ENCODE data around the gene APBA3.

Gene APBA3

DNA sequence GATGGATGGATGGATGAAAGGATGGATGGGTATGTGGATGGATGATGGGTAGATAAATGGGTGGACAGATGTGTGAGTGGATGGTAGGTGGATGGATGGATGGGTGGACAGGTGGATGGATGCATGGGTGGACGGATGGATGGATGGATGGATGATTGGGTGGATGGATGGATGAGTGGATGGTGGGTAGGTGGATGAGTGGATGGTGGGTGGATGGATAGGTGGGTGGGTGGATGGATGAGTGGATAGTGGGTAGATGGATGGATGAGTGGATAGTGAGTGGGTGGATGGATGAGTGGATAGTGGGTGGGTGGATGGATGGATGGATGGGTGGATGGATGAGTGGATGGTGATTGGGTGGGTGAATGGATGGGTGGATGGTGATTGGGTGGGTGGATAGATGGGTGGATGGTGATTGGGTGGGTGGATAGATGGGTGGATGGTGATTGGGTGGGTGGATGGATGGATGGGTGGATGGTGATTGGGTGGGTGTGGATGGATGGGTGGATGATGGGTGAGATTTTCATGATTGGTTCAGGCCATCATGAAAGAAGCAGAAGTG is 15.1 kb upstream of the APBA3 start:
- no peak for DNase-seq (ENCODE audit: low read depth)
- TF ChIP-seq, protein P1, sequence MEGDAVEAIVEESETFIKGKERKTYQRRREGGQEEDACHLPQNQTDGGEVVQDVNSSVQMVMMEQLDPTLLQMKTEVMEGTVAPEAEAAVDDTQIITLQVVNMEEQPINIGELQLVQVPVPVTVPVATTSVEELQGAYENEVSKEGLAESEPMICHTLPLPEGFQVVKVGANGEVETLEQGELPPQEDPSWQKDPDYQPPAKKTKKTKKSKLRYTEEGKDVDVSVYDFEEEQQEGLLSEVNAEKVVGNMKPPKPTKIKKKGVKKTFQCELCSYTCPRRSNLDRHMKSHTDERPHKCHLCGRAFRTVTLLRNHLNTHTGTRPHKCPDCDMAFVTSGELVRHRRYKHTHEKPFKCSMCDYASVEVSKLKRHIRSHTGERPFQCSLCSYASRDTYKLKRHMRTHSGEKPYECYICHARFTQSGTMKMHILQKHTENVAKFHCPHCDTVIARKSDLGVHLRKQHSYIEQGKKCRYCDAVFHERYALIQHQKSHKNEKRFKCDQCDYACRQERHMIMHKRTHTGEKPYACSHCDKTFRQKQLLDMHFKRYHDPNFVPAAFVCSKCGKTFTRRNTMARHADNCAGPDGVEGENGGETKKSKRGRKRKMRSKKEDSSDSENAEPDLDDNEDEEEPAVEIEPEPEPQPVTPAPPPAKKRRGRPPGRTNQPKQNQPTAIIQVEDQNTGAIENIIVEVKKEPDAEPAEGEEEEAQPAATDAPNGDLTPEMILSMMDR (IDR thresholded peaks at IDR 0.05; ENCODE audit: insufficient read depth, low read depth, low read length, missing control alignments), result no peak
- H3K4me3 ChIP-seq (ENCODE audit: low read length), result no peak overlapping the region

DNA sequence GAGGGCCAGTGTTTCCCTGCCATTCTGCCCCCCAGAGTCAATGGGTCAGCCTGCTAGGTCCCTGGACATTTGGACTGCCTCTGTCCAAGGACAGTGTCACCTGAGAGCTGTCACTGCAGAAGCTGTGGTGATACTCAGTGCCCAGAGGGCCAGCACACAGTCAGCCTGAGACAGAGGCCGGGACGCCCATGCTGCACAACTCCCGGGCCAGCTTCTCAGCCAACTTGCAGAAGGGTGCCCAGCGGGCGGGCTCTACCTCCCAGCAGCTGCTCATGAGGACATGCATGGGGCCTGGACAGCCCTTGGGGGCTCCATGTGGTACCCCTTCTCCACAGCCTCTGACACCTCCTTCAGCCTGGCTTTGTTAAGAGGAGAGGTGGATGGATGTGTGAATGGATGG is 14.3 kb upstream of the APBA3 start:
- DNase-seq (ENCODE audit: low read depth), result no peak
- no peak overlapping the region for H3K4me3 ChIP-seq (ENCODE audit: low read length)
- TF ChIP-seq, protein P1 (IDR thresholded peaks at IDR 0.05; ENCODE audit: insufficient read depth, low read depth, low read length, missing control alignments), result no peak

DNA sequence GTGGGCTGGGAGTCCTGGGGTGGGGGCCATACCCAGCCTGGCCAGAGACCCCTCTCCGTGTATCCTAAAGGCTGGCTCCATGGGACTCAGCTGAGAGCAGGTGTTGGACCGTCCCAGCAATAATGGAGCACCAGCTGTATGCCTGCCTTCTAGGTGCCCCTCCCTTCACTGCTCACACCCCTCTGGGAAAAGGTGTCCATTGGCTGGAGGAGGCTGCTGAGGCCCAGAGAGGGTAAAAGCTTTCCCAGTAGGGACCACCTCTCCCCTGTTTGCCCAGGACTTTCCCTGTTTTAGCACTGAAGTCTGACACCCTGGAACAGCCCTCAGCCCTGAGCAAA is 13.9 kb upstream of the APBA3 start:
- H3K4me3 ChIP-seq (ENCODE audit: low read length), result no peak overlapping the region
- no peak for DNase-seq (ENCODE audit: low read depth)
- TF ChIP-seq, protein P1 (IDR thresholded peaks at IDR 0.05; ENCODE audit: insufficient read depth, low read depth, low read length, missing control alignments), result no peak

DNA sequence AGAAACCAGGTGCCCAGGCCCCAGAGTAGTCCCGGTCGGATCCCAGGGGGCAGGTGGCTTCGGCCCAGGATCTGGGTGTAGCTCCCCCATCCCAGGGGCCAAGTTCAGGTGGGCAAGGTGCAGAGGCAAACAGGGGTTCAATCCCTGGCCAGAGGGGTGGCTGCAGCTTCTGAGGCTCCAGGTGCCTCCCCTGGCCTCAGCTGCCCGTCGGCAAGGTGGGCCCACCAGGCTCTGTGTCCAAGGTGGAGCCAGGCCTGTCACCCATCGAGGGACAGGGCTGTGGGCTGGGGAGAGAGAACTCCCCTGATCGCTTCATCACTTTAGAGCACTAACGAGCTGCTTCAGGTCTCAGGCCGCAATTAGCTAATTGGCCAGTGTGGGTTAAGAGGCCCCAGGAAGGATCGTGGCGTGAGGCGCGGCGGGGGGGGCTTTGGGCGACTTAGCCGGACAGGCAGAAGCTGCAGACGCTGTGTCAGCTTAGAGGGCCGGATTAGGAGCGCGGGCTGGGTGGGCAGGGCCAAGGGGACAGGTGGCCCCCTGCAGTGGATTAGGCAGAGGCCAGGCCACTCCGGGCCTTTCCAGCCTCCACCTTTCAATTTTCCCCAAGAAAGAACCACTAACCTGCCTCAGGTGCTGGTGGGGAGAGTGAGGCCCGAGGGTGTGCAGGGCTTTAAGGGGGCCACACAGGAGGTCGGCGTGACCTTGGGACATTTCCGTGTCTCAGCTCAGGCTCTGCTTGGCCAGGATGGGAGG is 13.3 kb upstream of the APBA3 start:
- H3K4me3 ChIP-seq (ENCODE audit: low read length), result no peak overlapping the region
- TF ChIP-seq, protein P1 (IDR thresholded peaks at IDR 0.05; ENCODE audit: insufficient read depth, low read depth, low read length, missing control alignments), result no peak
- no peak for DNase-seq (ENCODE audit: low read depth)

DNA sequence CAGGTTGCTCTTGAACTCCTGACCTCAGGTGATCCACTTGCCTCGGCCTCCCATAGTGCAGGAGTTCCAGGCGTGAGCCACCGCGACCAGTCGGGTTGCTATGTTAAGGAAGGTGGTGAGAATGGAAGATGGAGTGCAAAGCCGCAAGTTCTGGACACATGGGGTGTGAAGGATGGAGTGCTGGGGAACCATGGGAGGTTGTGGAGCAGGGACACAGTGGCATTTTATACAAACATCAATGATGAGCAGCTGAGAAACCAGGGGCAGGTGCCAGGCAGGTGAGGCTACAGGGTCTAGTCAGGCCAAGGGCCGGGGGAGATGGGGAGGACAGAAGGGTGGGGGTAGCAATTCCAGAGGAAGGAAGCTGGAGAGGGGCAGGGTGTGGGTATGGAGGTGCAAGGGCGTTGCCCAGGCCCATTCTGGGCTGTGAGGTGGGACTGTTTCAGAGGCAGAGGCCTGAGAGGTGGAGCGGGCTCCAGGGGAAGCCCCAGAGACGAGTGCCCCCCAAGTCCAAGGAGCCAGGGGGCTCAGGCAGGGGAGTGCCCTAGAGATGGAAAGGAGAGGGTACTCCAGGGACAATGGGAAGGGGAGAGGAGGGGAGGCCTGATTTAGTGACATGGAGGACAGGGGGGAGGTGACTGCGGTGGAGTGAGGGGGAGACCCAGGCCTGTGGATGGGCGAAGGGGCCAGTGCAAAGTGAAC is 12.5 kb upstream of the APBA3 start:
- TF ChIP-seq, protein P1 (IDR thresholded peaks at IDR 0.05; ENCODE audit: insufficient read depth, low read depth, low read length, missing control alignments), result no peak
- H3K4me3 ChIP-seq (ENCODE audit: low read length), result no peak overlapping the region
- no peak for DNase-seq (ENCODE audit: low read depth)

DNA sequence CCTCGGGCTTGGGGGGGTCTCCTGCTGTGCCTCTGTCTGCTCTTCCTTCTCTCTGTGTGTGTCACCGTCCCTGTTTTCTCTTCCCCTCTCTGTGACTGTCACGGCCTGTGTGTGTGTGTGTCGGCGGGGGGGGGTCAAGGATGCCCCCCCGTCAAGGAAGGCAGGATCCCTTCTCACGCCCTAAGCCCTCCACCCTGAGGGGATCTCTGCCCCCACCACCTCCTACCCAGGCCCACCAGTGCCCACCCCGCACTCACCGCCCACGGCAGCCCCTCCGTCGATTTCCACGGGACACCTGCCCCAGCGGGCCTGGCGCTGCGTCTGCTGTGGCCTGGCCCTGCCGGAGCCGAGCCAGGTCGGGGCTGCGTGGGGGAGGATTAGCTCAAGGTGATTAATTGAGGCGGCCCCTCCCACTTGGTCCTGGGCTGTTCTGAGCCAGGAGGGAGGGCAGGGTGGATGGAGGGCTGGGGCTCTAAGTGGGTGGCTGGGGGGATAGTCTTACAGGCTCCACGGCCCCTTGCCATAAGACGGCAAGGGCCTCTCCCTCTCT is 10.5 kb upstream of the APBA3 start, which contains the start of gene RAX2:
Gene RAX2 (minus strand): TSS at position 323 of the 550 bp plus-strand sequence. CDS start 486 bp downstream, outside the sequence.
- H3K4me3 ChIP-seq (ENCODE audit: low read length), result no peak within 1 kb of the TSS
- DNase-seq (ENCODE audit: low read depth), result no peak
- TF ChIP-seq, protein P1 (IDR thresholded peaks at IDR 0.05; ENCODE audit: insufficient read depth, low read depth, low read length, missing control alignments), result no peak

Measured in epithelial cell of esophagus (primary cell).